SK-N-SH treated with all-trans-retinoic acid at 6 μM for 48 hours (cell line): ENCODE data around the gene TNS3.

Experiments
- ARNTL ChIP-seq: fragments of 450-650 bp; formaldehyde crosslinking; IDR thresholded peaks from 2 replicates; pipeline ENCODE4 v1.5.0; 2020; ENCODE audit warnings: low read depth, mild to moderate bottlenecking, moderate library complexity, borderline replicate concordance
- ZFP30 ChIP-seq: fragments of 450-650 bp; formaldehyde crosslinking; IDR thresholded peaks from 2 replicates; pipeline ENCODE4 v1.5.0; 2022; ENCODE audit warnings: mild to moderate bottlenecking, moderate library complexity

DNA sequence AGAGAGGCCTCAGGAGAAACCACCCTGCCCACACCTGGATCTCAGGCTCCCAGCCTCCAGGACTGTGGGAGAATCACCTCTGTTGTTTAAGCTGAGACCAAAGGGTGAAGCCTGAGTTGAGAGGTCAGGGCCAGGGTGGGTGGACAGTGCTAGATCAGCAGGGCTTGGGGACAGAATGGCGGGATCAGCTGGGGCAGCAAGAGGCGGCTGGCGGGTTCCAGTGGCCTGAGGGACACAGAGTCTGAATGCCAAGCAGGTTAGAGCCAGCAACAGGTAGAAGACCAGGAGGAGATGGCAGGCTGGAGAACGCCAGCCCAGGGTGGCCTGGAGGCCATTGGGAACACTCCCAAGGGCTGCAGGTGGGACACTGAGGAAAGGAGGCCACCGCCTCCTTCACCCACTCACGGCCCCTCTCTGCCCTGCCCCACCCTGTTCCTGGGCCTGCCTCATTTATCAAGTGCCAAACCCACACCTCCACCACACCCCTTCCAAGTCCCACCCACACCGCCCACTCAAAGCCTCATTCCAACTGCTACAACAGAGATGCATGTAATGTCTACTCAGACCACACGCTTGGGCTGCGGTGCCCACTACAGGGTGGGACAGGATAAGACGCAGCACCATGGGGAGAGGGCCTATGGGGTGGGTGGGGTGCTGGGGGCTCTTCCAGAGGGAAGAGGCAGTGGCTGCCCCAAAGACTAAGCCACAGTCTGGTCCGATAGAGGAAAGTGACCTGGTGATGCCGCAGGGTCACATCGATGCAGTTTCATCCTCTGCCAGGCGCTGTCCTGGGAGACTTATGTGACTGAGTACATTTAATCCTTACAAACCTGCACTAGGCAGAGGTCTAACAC lies 173.9 kb downstream of the TNS3 start:
- no peak for TF ChIP-seq ZFP30 (CRISPR knock-in tag)
- TF ChIP-seq ARNTL (CRISPR knock-in tag): no peak
